Prostate gland (tissue), 2 donors: ENCODE data around the gene TRAPPC2B.

Experiments used
- CTCF ChIP-seq, 4 experiments: fragments of 200-600 bp in 2 of 4; fragments of 450-650 bp in 2 of 4; sonication (generic) in 2 of 4; IDR thresholded peaks; 1 replicate in 3 of 4; 2 replicates in 1 of 4; pipeline ENCODE4 v1.5.1; 2016 to 2019; ENCODE audit warnings: antibody characterized with exemption in 4 of 4, mild to moderate bottlenecking in 2 of 4, moderate library complexity in 2 of 4
- POLR2AphosphoS5 ChIP-seq: sonication (generic); formaldehyde crosslinking; IDR thresholded peaks from one replicate; pipeline ENCODE4 v1.6.1; 2017; ENCODE audit warnings: antibody characterized with exemption

GRCh38 chr19:57406516-57407123 lies 43.3 kb downstream of the TRAPPC2B start:
- TF ChIP-seq POLR2AphosphoS5 (no peak), CTCF (IDR thresholded peaks at IDR 0.05) (peak in 3 of 4 experiments; percentile 42 to 54 (median 47))
